GM19328 (cell line): ENCODE measurements around the gene PLPP7.

Experiments used
- ATAC-seq: cut with Tn5 transposase; IDR thresholded peaks from one replicate; pipeline ENCODE4 v1.9.1; 2021; ENCODE audit warnings: mild to moderate bottlenecking, moderate library complexity; ENCODE audit not compliant: unreplicated experiment

The PLPP7 gene

DNA sequence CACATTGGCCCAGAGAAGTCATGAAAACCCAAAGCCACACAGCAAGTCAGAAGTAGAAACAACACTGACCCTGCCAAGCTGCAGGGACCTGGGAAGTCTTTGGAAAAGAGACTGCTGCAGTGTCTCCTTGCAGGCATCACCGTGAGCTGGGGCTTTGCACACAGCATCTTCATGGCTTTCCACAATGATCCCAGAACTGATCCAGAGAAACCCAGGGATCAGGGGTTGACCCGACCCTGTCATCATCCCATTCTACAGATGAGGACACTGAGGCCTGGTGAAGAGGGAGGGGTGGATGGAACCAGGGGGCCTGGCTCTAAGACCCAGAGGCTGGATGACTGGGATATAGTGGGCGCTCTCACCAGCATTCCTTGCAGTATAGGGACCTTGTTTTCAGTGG, 8.9 kb upstream of the PLPP7 start:
- no peak for ATAC-seq

DNA sequence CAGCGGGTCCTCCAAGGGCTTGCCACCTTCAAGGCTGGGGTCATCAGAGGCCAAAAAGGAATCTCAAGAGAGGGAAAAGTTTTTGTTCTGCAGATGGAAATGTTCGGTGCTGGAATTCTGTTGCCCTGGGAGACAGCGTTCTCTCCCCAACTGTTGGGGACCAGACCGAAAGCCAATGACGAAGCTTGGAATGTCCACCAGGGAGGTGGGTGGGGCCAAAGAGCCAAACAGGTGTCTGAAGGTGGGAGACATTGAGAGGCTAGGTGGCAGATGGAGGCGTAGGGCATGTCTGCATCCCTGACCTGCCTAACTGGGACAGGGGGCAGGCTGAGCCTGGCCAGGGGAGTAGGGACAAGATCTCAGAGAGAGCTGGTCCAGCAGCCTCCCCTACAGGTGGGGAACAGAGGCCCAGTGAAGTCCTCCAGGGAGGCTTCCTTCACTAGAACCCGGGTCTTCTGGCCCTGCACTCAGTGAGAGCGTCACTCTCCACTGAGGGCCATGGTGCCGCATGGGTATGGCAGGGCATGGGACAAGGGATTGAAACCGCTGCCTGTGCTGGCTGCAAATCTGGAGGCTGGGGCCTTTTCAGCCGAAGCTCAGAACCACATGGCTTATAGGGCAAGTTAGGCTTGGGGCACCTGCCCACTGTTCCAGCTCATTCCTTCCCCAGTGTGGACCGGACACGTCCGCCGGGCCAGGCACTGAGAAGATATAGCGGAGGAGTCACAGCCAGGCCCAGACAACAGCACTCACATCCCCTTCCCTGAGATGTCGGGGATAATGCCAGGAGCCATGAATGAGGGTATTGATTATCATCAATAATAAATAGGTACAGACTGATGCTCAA, 8.2 kb upstream of the PLPP7 start:
- no peak for ATAC-seq

DNA sequence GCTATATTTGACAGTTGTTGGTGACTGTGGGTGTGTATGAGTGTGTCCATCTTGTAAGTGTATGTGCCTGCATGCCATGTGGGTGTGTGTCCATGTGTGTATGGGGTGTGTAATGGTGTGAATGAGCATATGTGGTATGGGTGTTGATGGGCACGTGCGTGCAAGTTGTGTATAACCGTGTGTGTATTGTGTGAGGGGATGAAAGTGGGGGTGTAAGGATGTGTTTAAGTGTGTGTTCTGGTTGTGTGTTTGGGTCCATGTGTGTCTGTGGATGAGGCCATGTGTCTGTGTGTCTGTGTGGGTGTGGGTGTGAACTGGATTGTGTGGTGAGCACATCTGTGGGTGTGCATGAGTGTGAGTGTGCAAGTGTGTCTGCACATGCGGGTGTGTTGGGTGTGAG, 7.3 kb upstream of the PLPP7 start:
- no peak for ATAC-seq

DNA sequence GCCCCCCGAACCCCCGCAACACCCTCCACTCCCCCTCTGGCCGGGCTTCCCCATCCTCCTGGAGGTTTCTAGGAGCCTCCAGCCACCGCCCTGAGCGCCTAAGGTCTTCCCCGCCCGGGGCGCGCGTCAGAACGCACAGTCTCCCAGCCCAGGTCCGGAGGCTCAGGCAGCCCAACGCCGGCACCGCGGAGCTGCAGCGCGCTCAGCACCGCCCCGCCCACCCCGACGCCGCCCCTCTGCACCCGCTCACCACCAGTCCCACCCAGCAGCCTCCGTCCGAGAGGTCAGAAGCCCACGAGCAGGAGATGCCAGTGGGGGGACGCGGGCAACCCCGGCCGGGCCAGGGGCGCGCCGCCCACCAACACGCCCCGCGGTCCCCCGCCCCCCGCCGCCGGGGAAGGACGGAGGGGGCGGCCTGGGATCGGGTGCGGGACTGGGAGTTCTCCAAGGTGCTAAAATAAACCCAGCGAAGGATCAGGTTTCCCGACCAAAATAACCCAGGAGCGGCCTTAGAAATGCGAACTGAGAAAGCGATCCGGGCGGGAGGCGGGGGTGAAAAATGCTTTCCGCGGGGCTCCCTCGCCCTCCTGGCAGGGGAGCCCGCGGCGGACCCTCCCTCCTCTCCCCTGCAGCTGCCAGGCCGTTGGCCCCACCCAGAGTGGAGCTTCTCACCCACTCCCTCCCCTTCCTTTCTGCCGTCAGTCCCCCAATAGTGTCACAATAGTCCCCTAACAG, 6.7 kb upstream of the PLPP7 start:
- no peak for ATAC-seq

DNA sequence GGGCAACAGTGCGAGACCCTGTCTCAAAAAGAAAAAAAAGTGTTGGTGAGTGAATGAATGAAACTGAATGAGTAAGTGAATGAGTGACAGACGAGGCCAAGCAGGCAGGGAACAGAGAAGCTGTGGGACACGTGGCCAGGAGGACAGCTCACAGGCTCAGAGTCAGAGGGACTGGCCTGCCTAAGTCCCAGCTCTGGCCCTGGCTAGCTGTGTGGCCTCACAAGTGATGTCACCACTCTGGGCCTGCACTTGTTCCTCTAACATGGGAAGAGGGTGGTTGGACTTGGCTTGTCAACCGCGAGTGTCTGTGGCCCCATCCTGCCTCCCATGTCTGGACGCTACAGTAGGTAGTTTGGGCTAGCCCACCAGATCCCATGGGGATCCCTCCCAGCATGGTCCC, 4.7 kb upstream of the PLPP7 start:
- ATAC-seq = no peak

DNA sequence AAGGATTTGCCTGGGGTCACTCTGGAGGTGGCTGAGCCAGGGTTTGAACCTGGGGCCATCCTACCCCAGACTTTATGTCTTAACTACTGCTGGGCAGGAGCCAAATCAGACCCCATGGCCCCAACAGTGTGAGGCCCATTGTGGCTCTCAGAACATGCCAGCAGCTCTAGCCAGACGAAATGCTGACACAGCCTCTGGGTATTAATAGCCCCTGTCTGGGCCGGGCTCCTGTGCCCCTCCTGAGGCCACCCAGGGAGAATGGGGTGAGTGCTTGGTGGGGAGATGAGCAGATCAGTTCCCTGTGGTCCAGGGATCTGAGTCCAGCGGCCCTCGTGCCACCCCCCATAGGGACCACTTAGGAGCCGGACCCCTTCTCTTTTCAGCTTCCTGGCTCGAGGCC, 2.2 kb upstream of the PLPP7 start:
- ATAC-seq = no peak

DNA sequence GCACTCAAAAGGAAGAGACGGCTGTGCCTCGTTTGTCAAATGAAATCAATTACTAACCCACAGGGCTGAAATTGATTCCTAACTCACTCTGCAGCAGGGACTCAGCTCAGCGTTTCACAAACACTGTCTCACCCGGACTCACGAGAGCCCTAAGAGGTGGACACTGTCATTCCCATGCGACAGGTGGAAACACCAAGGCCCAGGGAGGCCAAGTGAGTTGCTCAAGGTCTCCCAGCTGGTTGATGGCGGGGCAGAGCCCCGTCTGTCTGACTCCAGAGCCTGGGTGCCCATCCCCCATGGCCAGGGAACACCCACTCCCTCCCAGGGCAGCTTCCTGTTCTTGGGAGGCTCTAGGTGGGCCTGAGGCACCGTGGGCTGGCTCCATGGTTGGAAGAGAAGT, 1.3 kb upstream of the PLPP7 start:
- ATAC-seq = no peak

DNA sequence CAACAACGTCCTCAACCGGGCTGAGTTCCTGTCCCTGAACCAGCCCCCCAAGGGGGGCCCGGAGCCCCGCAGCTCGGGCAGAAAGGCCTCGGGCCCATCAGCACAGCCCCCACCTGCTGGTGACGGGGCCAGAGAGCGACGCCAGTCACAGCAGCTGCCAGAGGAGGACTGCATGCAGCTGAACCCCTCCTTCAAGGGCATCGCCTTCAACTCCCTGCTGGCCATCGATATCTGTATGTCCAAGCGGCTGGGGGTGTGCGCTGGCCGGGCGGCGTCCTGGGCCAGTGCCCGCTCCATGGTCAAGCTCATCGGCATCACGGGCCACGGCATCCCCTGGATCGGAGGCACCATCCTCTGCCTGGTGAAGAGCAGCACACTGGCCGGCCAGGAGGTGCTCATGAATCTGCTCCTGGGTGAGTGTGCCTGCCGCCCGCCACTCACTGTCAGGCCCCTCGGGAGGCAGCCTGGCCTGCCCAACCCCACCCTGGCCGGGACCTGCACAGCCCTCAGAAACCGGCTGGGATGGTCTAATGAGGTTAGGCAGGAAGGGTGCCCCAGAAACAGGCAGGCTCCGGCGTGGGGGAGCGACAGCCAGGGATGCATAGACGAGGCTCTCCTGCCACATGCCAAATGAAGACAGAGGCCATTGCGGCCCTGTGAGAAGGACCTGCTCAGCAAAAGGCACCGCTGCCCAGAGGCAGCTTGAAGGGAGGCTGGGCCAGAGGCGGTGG, 678 bp downstream of the PLPP7 start:
- ATAC-seq = no peak

DNA sequence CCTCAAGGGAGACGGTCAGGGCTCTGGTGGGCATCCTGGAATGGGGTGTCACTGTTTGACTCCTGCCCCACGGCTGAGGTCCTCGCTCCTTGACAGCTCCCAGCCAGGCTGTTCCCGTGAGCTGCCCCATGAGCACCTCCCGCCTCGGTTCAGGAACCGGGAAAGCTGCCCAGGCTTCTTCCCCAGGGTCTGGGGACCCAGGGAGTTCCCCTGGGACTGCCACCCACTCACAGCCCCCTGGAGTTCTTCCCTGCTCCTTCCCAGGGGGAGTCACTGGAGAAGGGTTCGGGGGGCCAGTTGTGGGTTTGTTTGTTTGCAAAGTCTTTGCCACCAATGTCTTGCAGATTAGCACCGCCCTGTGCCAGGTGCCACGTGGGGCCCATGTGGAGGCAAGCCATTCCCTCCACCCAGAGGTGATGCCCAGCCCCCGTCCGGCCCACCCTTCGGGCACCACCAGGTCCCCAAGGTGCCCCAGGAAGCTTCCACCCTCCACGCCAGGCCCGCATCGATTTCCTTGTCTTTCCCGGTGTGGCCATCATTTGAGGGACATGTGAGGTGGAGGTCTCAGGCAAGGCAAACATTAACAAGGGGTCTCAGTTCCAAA, 1.3 kb downstream of the PLPP7 start:
- ATAC-seq = no peak

DNA sequence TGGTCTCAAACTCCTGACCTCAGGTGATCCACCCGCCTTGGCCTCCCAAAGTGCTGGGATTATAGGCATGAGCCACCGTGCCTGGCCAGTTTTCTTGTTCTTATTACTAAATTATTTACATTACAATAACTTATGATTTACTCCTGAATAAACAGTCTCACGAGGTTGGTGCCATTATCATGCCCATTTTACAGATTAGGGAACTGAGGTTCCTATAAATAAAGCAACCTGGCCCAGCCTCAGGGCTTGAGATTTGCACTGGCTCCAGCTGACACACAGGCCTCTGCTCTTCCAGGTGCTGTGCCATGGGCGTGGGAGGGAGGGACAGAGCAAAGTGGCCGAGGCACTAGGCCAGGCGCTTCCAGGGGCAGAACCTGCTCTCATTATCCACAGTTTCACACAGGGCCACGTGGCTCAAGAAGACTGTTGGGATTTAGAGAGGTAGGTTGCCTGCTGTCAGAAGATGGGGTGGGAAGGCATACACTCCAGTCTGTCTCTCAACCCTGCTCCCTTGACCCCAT, 2.3 kb downstream of the PLPP7 start:
- no peak for ATAC-seq

DNA sequence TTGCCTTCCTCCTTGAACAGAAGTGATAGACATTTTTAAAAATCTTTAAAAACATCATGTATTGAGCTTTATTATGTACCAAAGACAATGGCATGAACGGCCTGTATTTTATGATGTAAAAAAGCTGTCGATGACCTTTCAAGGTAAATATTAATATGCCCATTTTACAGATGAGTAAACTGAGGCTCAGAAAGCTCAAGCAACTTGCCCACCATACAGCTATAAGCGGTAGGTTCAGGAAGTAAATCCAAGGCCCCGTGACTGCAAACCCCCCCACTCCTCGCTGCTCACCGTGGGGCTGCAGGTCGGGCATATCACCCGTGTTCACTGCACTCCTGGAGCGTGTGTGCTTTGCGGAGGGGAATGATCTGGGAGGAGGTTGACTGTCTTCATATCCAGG, 3.4 kb downstream of the PLPP7 start:
- ATAC-seq = no peak

DNA sequence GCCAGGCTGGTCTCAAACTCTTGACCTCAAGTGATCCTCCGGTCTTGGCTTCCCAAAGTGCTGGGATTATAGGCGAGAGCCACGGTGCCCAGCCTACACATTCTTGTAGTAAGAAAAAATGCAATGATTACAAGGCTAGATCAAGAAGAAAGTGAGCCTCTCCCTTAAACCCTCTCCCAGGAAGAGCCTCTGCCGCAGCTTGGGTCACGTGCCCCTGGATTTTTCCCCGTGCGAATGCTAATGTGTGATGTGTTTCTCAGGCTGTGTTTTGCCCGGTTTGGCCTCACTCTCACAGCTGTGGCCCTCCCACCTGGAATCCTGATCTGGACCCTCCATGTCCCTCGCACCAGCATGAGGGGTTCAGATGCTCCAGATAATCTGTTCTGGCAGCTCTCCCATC, 6.9 kb downstream of the PLPP7 start:
- ATAC-seq = no peak

DNA sequence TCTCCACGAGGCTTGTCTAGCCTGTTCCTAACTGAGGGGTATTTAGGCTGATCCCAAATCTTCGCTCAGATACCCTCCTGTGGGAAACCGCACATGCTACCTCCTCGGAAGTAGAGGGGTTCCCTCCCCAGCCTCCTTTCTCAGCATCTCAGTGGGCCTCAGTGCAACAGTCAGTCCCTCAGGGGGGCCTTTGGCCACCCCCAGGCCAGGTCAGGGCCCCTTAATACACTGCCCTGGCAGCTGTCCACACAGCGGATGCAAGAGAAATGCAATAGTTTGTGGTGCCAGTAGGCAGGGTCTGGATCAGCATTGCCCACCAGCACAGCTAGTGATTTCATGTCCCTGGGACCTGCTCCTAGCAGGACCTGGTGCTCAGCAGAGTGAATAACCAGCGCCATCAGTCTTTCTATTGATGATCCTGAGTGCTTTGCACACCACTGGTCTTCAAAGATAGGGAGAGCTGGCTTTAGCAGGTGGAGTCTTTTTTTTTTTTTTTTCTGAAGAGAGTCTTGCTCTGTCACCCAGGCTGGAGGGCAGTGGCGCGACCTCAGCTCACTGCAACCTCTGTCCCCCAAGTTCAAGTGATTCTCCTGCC, 7.5 kb downstream of the PLPP7 start:
- no peak for ATAC-seq

DNA sequence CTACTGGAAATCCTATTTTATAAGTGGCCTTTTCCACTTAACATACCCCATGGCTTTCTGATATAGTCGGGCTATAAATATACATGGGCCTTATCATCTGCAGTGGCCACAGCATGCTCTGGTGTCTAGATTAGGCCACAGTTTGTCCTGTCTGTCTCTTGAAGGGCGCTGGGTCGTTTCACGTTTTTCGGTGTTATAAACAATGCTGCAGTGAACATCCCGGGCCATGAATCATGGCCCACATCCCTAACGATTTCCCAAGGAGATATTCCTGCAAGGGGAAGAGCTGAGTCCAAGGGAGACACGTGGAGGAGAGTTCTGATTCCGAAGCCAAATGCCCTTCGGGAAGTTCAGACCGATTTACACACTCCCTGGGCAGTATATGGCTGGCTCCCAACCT, 8.4 kb downstream of the PLPP7 start:
- ATAC-seq = no peak

DNA sequence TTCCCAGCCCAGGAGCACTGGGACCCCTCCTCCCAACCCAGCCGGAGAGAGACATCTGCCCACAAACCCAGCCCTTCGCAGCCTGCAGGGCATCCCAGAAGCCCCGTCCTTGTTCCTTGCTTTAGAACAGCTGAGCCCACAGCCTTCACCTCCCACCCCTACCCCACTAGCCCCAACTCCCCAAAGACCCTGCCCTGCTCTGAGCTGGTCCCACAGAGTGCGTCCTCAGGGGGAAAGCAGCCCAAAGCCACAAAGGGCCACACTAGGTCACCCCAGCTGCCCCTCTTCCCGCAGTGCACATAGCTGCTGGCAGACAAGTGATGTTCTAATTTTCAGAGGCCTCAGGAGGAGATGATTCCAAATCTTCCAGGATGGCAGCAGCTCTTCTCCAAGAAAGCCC, 8.8 kb downstream of the PLPP7 start:
- ATAC-seq = no peak

DNA sequence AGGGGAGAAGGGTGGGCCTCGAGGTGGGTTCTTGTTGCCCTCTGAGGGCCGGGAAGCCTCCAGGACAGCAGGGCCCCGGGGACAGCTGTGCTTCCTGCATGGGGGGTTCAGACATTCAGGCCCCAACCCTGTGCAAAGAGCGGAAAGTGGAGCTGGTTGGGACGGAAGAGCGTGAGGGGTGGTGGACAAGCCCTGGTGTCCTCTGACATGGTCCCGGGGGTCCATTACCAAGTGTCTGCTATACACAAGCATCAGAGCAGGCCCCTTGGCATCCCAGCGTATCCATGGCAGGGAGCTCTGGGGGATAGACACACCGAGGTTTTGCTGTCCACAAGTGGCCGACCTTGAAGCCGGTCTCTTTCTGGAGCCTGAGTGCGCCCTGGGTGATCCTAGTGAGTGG, 9.3 kb downstream of the PLPP7 start:
- ATAC-seq = no peak

DNA sequence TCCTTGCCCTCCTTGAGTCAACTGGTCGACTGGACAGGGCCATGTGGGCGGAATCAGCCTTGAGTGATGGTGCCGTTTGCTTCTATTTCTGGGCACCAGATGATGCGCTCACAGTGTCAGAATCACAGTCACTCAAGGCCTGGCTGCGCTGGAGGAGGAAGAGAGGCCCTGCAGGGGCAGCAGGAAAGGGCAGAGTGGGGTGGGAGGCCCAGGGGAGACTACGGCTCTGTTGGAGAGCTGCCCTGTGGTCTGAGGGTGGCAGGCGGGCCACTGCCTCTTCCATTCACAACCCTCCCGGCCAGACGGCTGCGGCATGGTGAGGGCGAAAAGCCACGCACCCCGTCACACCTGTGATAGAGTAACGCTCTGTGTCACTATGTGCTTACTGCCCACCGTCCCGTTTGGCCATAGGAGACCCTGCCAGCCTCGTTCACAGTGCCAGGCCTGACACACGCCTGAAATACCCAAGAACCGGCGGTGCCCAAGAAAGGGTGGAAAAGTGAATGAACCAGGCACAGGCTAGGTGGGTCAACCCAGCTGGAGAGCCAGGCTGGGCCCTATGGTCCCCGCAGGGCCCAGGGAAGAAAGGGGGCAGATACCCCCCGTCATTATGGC, 9.9 kb downstream of the PLPP7 start:
- no peak for ATAC-seq

DNA sequence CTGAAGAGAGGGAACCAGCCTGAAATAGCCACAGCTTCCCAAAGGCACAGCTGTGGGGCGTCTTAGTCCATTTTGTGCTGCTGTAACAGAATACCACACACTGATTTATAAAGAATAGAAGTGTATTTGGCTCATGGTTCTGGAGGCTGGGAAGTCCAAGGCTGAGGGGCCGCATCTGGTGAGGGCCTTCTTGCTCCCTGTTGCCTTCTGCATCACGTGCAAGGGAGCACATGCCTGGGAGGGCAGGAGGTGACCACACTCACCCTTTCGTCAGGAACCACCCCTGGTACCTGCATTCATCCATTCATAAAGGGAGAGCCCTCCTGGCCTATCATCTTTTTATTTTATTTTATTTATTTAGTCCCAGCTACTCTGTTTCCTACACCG, 10.4 kb downstream of the PLPP7 start:
- ATAC-seq = no peak

DNA sequence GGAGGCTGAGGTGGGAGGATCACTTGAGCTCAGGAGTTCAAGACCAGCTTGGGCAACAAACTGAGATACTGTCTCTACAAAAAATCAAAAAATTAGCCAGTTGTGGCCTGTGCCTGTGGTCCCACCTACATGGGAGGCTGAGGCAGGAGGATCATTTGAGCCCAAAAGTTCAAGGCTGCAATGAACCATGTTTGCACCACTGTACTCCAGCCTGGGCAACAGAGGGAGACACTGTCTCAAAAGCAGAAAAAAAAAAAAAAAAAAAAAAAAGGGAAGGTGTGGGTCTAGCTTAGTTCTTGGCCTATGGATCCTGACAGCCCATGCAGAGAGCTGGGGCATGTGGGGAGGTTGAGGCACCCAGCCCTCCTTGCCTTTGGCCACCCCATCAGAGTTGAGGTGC, 10.9 kb downstream of the PLPP7 start:
- no peak for ATAC-seq
